ENCODE measurements around the gene TNFAIP8. TPM values are rescaled to one million over a fixed set of nuclear protein-coding genes. Genes with fewer than 3 reads are reported as not detected.

Gene TNFAIP8
- polyA plus RNA-seq, 3 donors: 11.0 to 69.1 (median 22.9) TPM

GRCh38 chr5:119359737-119360413, 4.1 kb downstream of the TNFAIP8 start:
- WGBS, 3 donors: 44 to 66% (median 54%) methylated on average over 4 of the region's 4 CpGs
- H3K27ac ChIP-seq (ENCODE audit: low read depth, low read length): no peak overlapping the region

- WGBS, 3 donors: 58 to 84% (median 70%) methylated on average over 5 of the region's 5 CpGs
- H3K27ac ChIP-seq (ENCODE audit: low read depth, low read length): no peak overlapping the region
Observed at GRCh38 chr5:119360905-119361593, 5.2 kb downstream of the TNFAIP8 start.

- no peak overlapping the region for H3K27ac ChIP-seq (ENCODE audit: low read depth, low read length)
- WGBS, 3 donors: 91 to 94% (median 91%) methylated on average over 2 of the region's 2 CpGs
Observed at GRCh38 chr5:119361594-119362125, 5.8 kb downstream of the TNFAIP8 start.

- no peak overlapping the region for H3K27ac ChIP-seq (ENCODE audit: low read depth, low read length)
- 70 to 100% (median 98%) methylated on average over 2 of the region's 2 CpGs for WGBS, 3 donors
Observed at GRCh38 chr5:119362714-119363113, 6.9 kb downstream of the TNFAIP8 start.

- WGBS, 3 donors: 88 to 96% (median 94%) methylated on average over 2 of the region's 2 CpGs
- H3K27ac ChIP-seq (ENCODE audit: low read depth, low read length): no peak overlapping the region
Observed at GRCh38 chr5:119363271-119363670, 7.5 kb downstream of the TNFAIP8 start.

GRCh38 chr5:119363936-119364335, 8.1 kb downstream of the TNFAIP8 start:
- no peak overlapping the region for H3K27ac ChIP-seq (ENCODE audit: low read depth, low read length)
- WGBS, 3 donors: 83 to 92% (median 92%) methylated on average over 2 of the region's 2 CpGs

GRCh38 chr5:119365847-119366539, 10.2 kb downstream of the TNFAIP8 start:
- WGBS, 3 donors: 34 to 65% (median 41%) methylated on average over 3 of the region's 3 CpGs
- no peak overlapping the region for H3K27ac ChIP-seq (ENCODE audit: low read depth, low read length)

GRCh38 chr5:119366540-119366881, 10.7 kb downstream of the TNFAIP8 start:
- H3K27ac ChIP-seq (ENCODE audit: low read depth, low read length): no peak overlapping the region
- WGBS, 3 donors: 75 to 94% (median 75%) methylated on average over 2 of the region's 2 CpGs

GRCh38 chr5:119367502-119368237, 11.9 kb downstream of the TNFAIP8 start:
- 33 to 49% (median 40%) methylated on average over 1 of the region's 1 CpG for WGBS, 3 donors
- no peak overlapping the region for H3K27ac ChIP-seq (ENCODE audit: low read depth, low read length)

GRCh38 chr5:119368238-119368630, 12.4 kb downstream of the TNFAIP8 start:
- no peak overlapping the region for H3K27ac ChIP-seq (ENCODE audit: low read depth, low read length)
- 44 to 68% (median 65%) methylated on average over 4 of the region's 4 CpGs for WGBS, 3 donors

- WGBS, 3 donors: 75 to 85% (median 78%) methylated on average over 1 of the region's 1 CpG
- H3K27ac ChIP-seq (ENCODE audit: low read depth, low read length): no peak overlapping the region
Observed at GRCh38 chr5:119370486-119370885, 14.7 kb downstream of the TNFAIP8 start.

- 55 to 82% (median 65%) methylated on average over 4 of the region's 4 CpGs for WGBS, 3 donors
- no peak overlapping the region for H3K27ac ChIP-seq (ENCODE audit: low read depth, low read length)
Observed at GRCh38 chr5:119371146-119371545, 15.3 kb downstream of the TNFAIP8 start.

GRCh38 chr5:119373449-119373858, 17.6 kb downstream of the TNFAIP8 start:
- no peak overlapping the region for H3K27ac ChIP-seq (ENCODE audit: low read depth, low read length)
- 92 to 94% (median 93%) methylated on average over 4 of the region's 4 CpGs for WGBS, 3 donors

- 75 to 90% (median 75%) methylated on average over 2 of the region's 2 CpGs for WGBS, 3 donors
- H3K27ac ChIP-seq (ENCODE audit: low read depth, low read length): no peak overlapping the region
Observed at GRCh38 chr5:119374901-119375300, 19.1 kb downstream of the TNFAIP8 start.

GRCh38 chr5:119377066-119377465, 21.2 kb downstream of the TNFAIP8 start:
- WGBS, 3 donors: 98 to 100% (median 100%) methylated on average over 1 of the region's 1 CpG
- no peak overlapping the region for H3K27ac ChIP-seq (ENCODE audit: low read depth, low read length)

- WGBS, 3 donors: 86 to 88% (median 88%) methylated on average over 3 of the region's 3 CpGs
- no peak overlapping the region for H3K27ac ChIP-seq (ENCODE audit: low read depth, low read length)
Observed at GRCh38 chr5:119378075-119378700, 22.4 kb downstream of the TNFAIP8 start.

- no peak overlapping the region for H3K27ac ChIP-seq (ENCODE audit: low read depth, low read length)
Observed at GRCh38 chr5:119379096-119379495, 23.3 kb downstream of the TNFAIP8 start.

GRCh38 chr5:119379942-119380547, 24.2 kb downstream of the TNFAIP8 start:
- WGBS, 3 donors: 95 to 100% (median 98%) methylated on average over 2 of the region's 2 CpGs
- no peak overlapping the region for H3K27ac ChIP-seq (ENCODE audit: low read depth, low read length)

More at GRCh38 chr5:119379096-119379495, 23.3 kb downstream of the TNFAIP8 start:
- WGBS, 3 donors: 81 to 95% (median 94%) methylated on average over 2 of the region's 2 CpGs
